Fibroblast of gingiva (primary cell): ENCODE measurements around the gene MYL12A.
"Not testable (repeated sequence)": the region's sequence is repeated elsewhere in the genome, so short reads cannot be mapped to it uniquely, and the experiment has no call there.

Experiments used
- DNase-seq: peaks from one replicate; pipeline ENCODE4 v3.0.0-alpha.2; 2011; ENCODE audit warnings: low read depth

The MYL12A gene

GRCh38 chr18:3255611-3256165, 8.1 kb downstream of the MYL12A start:
- DNase-seq: no peak

- DNase-seq: peak; percentile 18
Observed at GRCh38 chr18:3256693-3257626, 9.4 kb downstream of the MYL12A start.

GRCh38 chr18:3257627-3258120, 10.1 kb downstream of the MYL12A start:
- no peak for DNase-seq

- no peak for DNase-seq
Observed at GRCh38 chr18:3260995-3261372, 13.4 kb downstream of the MYL12A start.

GRCh38 chr18:3261373-3262233, 14.0 kb downstream of the MYL12A start, which contains the start of gene MYL12B:
MYL12B (plus strand) TSS chr18:3262133; CDS start chr18:3272899, 10,766 bp downstream.
- peak; percentile 80 for DNase-seq

- DNase-seq: peak; percentile 12
Observed at GRCh38 chr18:3262234-3263131, 14.9 kb downstream of the MYL12A start.

GRCh38 chr18:3263132-3263700, 15.6 kb downstream of the MYL12A start:
- DNase-seq: no peak

- no peak for DNase-seq
Observed at GRCh38 chr18:3264362-3264761, 16.8 kb downstream of the MYL12A start.

- DNase-seq: no peak
Observed at GRCh38 chr18:3265564-3266033, 18.0 kb downstream of the MYL12A start.

- DNase-seq: no peak
Observed at GRCh38 chr18:3266062-3266608, 18.5 kb downstream of the MYL12A start.

- no peak for DNase-seq
Observed at GRCh38 chr18:3268306-3268705, 20.7 kb downstream of the MYL12A start.

GRCh38 chr18:3269241-3269913, 21.8 kb downstream of the MYL12A start:
- no peak for DNase-seq

GRCh38 chr18:3269914-3270299, 22.3 kb downstream of the MYL12A start:
- DNase-seq: no peak

GRCh38 chr18:3273042-3273441, 25.4 kb downstream of the MYL12A start:
- DNase-seq: no peak

- DNase-seq: not testable (repeated sequence)
Observed at GRCh38 chr18:3277643-3278213, 30.1 kb downstream of the MYL12A start.

- DNase-seq: no peak
Observed at GRCh38 chr18:3279201-3280185, 31.9 kb downstream of the MYL12A start.

- DNase-seq: peak; percentile 72
Observed at GRCh38 chr18:3281456-3282400, 34.1 kb downstream of the MYL12A start.
